NK-92 (cell line): ENCODE measurements around the gene MYT1.

ENCODE experiments used
- DNase-seq: peaks from one replicate; lab custom pipeline; 2025; ENCODE audit not compliant: unreplicated experiment; lab: John Stamatoyannopoulos, UW

Gene MYT1

GRCh38 chr20:64139199-64140060, 24.8 kb upstream of the MYT1 start:
- DNase-seq: no peak

GRCh38 chr20:64140061-64140931, 24.0 kb upstream of the MYT1 start:
- DNase-seq: no peak

GRCh38 chr20:64140956-64141355, 23.3 kb upstream of the MYT1 start:
- no peak for DNase-seq

- no peak for DNase-seq
Observed at GRCh38 chr20:64142590-64142989, 21.7 kb upstream of the MYT1 start.

- no peak for DNase-seq
Observed at GRCh38 chr20:64143018-64143801, 21.0 kb upstream of the MYT1 start.

GRCh38 chr20:64144144-64144912, 19.9 kb upstream of the MYT1 start:
- DNase-seq: no peak

GRCh38 chr20:64145458-64146300, 18.6 kb upstream of the MYT1 start:
- DNase-seq: no peak

GRCh38 chr20:64146301-64146935, 17.8 kb upstream of the MYT1 start:
- no peak for DNase-seq

GRCh38 chr20:64146936-64147477, 17.2 kb upstream of the MYT1 start:
- no peak for DNase-seq

- no peak for DNase-seq
Observed at GRCh38 chr20:64148581-64148980, 15.7 kb upstream of the MYT1 start.

GRCh38 chr20:64149141-64149540, 15.1 kb upstream of the MYT1 start:
- no peak for DNase-seq

- no peak for DNase-seq
Observed at GRCh38 chr20:64149809-64150560, 14.3 kb upstream of the MYT1 start.

GRCh38 chr20:64150756-64151632, 13.3 kb upstream of the MYT1 start:
- no peak for DNase-seq

GRCh38 chr20:64151633-64152530, 12.4 kb upstream of the MYT1 start:
- no peak for DNase-seq

GRCh38 chr20:64152906-64153305, 11.3 kb upstream of the MYT1 start:
- no peak for DNase-seq

GRCh38 chr20:64153410-64153809, 10.8 kb upstream of the MYT1 start:
- DNase-seq: no peak
